AG09319 (cell line): Measurements from ENCODE around the gene ADCYAP1.

ENCODE experiments used
- DNase-seq: peaks from one replicate; pipeline ENCODE4 v3.0.0-alpha.2; 2010; ENCODE audit warnings: low read depth; ENCODE audit errors: extremely low read depth
- TF ChIP-seq, protein P1 (sequence below): IDR thresholded peaks from 2 replicates; pipeline ENCODE4 v1.5.1; 2011; ENCODE audit warnings: low read depth, mild to moderate bottlenecking, inconsistent platforms, low read length, moderate library complexity

Gene ADCYAP1

GRCh38 chr18:905307-905947 lies 756 bp downstream of the ADCYAP1 start:
- TF ChIP-seq, protein P1, sequence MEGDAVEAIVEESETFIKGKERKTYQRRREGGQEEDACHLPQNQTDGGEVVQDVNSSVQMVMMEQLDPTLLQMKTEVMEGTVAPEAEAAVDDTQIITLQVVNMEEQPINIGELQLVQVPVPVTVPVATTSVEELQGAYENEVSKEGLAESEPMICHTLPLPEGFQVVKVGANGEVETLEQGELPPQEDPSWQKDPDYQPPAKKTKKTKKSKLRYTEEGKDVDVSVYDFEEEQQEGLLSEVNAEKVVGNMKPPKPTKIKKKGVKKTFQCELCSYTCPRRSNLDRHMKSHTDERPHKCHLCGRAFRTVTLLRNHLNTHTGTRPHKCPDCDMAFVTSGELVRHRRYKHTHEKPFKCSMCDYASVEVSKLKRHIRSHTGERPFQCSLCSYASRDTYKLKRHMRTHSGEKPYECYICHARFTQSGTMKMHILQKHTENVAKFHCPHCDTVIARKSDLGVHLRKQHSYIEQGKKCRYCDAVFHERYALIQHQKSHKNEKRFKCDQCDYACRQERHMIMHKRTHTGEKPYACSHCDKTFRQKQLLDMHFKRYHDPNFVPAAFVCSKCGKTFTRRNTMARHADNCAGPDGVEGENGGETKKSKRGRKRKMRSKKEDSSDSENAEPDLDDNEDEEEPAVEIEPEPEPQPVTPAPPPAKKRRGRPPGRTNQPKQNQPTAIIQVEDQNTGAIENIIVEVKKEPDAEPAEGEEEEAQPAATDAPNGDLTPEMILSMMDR = no peak
- DNase-seq = no peak

DNA sequence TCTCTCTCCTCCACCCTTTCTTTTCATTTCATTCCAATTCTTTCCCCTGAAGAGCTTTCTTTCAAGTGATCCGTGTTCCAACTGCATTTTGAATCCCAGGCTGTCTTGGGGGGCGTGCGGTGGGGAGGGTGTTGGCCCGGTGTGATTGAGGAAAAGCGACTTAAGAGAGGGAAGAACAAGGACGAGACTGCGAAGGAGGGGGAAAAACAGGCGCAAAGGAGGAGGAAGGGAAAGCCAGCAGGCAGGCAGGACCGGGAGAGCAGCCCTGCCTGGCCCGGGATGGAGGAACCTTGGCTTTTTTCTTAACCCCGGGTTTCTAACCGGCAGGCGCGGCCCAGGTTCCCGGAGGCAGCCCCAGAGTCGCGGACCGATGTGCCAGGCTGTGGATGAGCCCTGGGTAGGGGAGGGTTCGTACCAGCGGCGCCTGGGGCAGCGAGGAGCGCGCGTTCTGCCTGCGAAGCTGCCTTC lies 1.3 kb downstream of the ADCYAP1 start:
- no peak for DNase-seq

DNA sequence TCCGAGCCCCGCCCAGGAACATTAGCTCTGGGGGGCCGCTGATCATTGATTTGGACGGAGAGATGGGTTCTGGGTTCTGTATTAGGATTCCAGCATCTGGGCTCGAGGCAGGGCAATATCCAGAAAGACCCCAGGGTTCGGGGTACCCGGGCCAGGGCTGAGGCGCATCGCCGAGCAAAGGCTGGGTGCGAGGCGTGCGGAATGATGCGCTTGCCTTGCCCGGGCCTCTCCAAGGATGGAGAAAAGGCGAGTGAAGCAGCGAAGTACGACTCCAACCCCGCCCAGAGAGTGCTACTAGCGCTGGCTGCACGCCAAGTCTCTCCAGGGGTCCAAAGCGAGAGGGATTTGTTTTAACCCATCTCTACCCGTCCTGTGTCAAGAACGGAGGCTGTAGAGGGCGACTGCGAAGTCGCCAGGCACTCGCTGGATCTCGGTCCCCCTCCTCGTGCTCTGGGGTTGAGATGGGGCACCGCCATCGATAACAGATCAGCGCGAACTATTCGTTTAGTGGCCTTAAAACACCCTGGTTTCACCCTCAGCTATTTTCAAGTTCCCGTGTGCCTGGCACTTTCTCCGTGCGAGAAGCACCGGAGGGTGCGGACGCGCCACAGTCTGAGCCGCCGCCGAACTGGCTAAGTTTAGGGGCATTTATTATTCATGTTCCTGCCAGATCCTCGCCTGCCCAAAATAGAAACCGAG lies 1.9 kb downstream of the ADCYAP1 start:
- no peak for DNase-seq
- TF ChIP-seq, protein P1 = no peak

More for the DNA sequence above, 1.3 kb downstream of the ADCYAP1 start:
- TF ChIP-seq, protein P1 = no peak

DNA sequence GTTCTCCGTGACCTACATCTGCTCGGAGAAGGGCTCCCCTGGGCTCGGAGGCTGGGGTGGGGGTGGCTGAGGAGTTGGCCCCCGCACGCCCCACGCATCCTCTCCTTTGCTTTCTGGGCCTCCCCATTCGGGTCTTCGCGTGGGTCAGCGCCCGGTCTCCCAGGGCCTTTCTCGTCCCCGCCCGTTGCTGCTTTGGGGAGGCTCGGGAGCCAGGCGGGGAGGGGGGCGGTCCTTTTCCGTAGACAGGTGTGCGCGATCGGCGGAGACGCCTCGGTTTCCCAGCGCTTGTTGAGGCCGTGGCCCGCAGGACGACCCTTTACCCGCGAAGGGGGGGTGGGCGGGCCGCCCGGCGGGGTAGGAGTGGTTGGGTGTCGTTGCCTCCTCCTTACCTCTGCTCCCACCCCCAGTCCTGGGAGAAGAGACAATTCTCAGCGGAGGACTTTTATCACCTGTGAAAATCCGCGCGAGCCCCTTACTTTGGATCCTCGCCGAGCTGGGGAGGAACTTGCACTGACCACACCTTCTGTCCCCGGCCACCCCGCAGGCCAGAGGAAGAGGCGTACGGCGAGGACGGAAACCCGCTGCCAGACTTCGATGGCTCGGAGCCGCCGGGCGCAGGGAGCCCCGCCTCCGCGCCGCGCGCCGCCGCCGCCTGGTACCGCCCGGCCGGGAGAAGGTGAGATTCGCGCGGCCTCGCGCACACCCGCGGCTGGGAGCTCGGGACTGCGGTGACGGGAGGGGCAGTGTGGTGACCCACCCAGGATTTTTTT lies 2.6 kb downstream of the ADCYAP1 start:
- no peak for DNase-seq

DNA sequence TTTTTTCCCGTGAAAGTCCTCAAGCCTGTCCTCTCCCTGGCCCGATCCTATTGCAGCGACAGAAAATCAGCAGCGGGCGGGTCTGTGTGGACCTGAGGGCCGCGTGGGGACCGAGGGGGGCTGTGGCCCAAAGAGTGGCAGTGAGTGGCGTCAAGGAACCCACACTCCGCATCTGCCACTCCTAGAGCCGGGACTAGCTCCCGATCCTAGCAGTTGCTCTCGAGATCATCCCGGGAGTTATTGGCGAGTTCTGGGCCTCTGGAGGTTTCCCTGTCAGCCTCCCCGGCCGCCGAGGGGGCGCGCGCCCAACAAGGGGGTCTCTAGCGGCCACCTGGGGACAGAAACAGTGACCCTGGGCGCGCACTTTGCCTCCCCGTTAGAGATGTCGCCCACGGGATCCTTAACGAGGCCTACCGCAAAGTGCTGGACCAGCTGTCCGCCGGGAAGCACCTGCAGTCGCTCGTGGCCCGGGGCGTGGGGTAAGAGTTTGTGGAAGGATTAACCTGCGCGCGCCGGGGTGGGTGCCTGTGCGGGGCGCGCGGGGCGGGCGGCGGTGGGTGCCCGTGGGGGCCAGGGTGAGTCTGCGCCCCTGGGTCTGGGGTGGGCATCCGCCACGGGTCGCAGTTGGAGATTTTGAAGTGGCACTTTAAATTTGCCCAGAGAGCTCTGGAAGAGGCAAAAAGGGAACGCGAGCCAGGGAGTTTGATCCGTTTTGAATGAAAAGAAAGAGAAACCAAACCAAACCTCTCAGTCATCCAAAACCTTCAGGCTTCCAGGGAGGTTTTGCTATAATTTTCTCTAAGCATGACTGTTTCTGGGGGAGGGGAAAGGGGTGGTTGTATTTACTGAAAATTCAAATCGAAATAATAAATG lies 3.5 kb downstream of the ADCYAP1 start:
- TF ChIP-seq, protein P1 = no peak
- no peak for DNase-seq

More for the DNA sequence above, 2.6 kb downstream of the ADCYAP1 start:
- TF ChIP-seq, protein P1 = no peak

DNA sequence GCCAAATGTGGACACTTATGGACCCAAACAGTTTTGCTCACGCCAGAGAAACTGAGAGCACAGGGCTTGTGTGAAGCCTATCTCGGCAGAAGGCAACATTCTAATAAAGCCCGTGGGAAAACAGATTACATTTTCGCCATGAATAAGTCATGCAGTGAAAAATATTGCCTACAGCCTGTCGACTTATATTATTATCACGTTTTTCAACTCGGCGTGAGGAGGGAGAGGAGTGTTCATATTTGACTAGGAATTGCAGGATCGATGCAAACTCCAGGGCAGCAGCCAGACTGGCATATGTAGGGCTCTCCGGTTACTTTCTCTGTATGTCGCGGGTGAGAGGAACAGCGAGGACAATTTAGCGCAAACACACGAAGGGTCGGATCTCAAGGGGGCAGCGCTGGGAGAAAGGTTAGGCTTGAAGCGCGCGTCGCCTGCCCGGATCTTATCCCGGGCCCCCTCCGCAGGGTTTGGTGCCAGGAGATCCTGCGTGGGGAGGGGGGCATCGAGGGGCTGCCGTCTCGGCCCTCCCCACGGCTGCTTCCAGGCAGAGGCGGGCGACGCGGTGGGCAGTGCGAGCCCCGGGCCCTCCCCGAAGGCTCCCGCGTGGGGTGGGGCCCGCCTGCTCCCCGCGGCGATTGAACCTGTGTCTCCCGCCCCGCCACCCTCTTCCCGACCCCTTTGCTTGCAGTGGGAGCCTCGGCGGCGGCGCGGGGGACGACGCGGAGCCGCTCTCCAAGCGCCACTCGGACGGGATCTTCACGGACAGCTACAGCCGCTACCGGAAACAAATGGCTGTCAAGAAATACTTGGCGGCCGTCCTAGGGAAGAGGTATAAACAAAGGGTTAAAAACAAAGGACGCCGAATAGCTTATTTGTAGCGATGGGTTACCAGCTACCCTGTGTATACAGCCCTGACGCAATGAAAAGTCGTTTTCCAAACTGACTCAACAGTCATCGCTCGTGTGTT lies 4.4 kb downstream of the ADCYAP1 start:
- DNase-seq = no peak
- TF ChIP-seq, protein P1 = no peak
